NCI-H2196 treated with DMSO at 0.1 percent for 48 hours (cell line): Measurements from ENCODE around the gene CD44.

Experiments
- DNase-seq: peaks from one replicate; lab custom pipeline; 2025; ENCODE audit not compliant: unreplicated experiment; lab: John Stamatoyannopoulos, UW

CD44 gene

GRCh38 chr11:35157814-35158700 lies 19.1 kb downstream of the CD44 start:
- DNase-seq: no peak

- DNase-seq: no peak
Observed at GRCh38 chr11:35158701-35159510, 19.9 kb downstream of the CD44 start.

GRCh38 chr11:35160246-35160824 lies 21.4 kb downstream of the CD44 start:
- DNase-seq: no peak

DNA sequence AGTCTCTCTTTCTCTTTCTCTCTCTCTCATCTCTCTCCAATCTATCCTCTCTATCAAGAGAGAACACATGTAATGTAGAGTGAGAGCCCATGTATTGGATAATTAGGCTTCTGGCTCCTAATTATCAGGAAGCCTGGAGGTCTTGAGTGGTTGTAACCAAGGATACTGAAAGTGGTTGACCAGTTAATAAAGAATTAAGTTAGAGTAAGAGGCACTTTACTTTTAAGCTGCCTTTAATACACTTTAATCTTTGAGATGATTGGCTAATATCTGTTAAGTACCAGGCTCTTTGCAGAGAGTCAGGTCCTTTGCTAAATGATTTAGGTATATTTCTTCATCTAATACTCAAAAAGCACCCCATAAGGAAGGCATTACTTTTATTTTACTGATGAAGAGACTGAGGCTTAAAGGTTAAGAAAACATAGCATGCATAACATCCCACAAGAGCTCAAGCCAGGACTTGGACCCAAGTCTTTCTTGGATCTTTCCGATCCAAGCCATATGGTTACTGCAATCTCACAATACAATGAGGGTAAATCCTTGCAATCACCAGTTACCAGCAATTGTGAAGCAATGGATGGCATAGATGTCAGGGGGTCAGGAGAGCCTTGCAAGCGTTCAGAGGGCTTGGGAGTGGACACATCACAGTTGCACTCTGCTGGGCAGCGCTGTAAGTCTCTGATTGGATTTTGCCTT lies 22.1 kb downstream of the CD44 start:
- DNase-seq: no peak

GRCh38 chr11:35162745-35163144 lies 23.8 kb downstream of the CD44 start:
- no peak for DNase-seq

GRCh38 chr11:35163209-35163608 lies 24.2 kb downstream of the CD44 start:
- no peak for DNase-seq

DNA sequence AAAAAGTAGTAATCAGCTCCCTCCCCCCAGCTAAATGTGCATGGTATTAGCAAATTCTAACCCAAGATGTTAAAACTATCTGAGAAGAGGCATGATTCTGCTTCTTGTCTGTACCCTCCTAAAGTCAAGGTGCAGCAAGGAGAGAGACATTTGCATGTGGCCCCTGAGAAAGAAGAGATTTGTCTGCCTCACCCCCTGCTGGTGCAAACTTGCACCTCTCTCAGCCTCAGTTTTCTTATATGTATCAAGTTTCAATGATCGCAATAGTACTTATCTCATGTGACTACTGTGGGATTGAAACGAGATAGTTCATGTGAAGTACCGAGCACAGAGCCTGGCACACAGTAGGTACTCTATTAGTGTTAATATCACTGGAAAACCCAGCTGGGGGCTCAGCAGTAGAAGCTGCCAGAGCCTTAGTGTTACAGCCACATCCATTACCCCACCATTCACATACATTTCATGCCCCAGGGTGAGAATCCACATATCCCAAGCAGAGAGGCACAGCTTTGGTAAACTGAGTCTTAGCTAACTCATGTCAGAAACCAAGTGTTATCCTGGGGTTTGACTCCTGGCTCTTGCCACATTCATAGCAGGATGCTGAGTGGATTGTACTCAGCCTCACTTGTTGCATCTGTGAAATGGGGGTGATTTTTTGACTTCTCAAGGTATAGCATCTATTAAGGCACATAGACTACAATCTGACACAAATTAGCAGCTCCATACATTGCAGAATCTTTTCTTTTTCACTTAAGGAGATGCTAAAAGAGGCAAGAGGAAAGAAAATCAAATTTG lies 24.9 kb downstream of the CD44 start:
- DNase-seq: no peak

DNA sequence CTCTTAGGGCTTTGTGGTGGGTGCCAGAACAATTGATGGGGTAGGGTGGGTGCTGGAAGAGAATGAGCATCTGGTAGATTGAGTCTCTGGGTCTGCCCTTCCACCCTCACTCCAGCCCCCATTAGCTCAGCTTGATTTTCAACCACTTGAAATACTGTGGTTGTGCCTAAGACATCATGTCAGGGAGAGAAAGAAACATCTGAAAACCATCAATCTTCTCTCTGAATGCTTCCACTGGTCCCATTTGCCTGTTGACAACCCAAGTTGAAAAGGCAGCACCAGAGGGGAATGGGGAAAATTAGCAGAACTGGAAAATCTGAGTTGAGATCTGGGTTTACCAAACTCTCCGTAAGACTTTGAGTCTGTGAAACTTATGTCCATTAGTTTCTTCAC lies 26.1 kb downstream of the CD44 start:
- DNase-seq: no peak

- no peak for DNase-seq
Observed at GRCh38 chr11:35165423-35166368, 26.7 kb downstream of the CD44 start.

GRCh38 chr11:35166369-35167360 lies 27.7 kb downstream of the CD44 start:
- no peak for DNase-seq

DNA sequence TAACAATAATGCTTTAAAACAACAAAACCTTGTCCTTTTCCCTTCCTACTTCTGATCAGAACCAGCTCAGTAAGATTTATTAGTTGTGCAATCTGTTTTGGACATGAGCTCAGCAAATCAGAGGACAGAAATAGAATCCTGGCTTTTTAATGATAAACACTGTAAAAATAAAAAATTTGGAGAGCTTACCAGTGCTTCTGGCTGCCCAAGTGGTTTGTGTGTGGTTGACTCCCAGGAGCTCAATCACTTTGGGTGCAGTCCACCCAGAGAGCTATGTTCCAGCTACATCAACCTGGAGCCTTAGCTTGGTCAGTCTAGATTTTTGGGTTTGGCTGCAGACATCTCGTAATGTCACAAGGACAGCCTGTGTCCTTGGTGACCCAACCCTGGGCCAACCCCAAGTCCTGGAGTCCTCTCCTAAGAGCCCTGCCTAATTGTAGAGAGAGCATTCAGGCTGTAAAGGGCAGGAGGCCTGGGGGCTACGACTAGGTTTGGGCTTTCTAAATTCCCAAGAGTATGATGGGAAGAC lies 28.5 kb downstream of the CD44 start:
- no peak for DNase-seq

DNA sequence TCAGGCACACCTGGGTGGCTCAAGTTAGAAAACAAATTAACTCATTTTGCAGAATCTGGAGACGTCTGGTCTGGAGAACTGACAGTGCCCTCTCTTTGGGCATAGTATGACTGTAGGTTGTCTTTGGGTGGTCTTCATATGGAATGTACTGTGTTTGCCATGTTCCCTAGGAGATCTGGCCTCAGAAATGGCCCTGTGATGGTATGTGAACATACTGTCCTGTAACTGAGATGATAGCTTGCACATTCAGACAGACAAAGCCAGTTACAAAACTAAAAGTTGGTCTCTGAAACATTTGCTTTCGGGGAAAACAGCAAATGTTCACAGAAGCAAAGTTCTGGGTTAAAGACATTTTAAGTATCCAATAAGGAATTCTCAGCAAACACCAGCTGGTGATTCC lies 29.7 kb downstream of the CD44 start:
- no peak for DNase-seq

DNA sequence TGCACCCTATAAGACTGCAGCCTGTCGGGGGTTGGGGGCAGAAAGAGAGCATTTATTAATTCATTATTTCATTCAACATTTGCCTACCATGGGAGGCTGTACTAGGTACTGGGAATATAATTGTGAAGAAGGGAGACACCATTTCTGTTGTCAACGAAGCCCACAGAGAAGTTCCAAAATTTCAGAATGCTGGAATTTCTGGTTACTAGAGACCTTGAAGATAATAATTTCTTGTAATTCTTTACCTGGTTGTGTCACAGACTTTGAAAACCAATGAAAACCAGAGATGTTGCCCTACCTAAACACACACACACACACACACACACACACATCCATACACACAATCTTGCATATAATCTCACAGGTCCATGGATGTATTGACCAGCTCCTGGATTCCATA lies 30.1 kb downstream of the CD44 start:
- no peak for DNase-seq

DNA sequence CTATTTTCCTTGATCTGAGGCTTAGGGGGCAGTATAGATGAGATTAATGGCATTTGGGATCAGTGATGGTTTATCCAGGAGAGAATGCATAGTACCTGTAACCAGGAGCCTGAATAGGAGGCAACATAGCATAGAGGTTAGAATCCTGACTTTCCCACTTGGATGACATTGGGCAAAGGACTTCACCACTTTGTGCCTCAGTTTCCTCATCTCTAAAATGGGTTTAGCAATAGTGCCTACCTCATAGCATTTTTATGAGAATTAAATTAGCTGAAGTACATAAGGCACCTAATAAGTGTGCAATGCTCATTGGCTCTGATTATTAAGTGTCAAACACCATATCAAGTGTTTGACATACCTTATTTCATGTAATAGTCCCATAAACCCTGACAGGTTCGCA lies 30.8 kb downstream of the CD44 start:
- DNase-seq: no peak

- no peak for DNase-seq
Observed at GRCh38 chr11:35170503-35170902, 31.5 kb downstream of the CD44 start.

DNA sequence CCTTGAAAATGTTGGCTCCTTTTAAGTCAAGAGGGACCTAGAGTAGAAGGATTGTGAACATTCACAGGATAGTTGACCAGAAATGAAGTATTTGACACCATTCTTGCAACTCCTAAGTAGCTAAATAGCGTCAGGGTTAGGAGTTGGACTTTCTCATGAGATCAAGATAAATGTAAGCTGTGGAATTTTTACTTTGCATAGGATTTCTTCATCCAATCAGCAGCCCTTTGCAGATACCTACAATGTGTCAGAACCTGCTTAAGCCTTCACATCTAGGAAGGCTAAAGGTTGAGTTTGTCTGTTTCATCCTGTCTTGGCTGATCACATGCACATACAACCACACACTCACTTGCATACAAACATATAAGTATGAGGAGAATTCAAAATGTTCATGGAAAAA lies 32.3 kb downstream of the CD44 start:
- no peak for DNase-seq

- DNase-seq: no peak
Observed at GRCh38 chr11:35173011-35173511, 34.1 kb downstream of the CD44 start.
